Measurements from ENCODE around the gene NAPA. TPM values are rescaled to one million over a fixed set of nuclear protein-coding genes. Genes with fewer than 3 reads are reported as not detected.

Gene NAPA
- total and polyA plus RNA-seq, 2 of the 13 experiments (the other 11 are each of a cell fraction or from before 2014, with no cell fraction given), result 32.6 to 65.9 TPM

GRCh38 chr19:47492571-47493377, 22.1 kb downstream of the NAPA start:
- Histone ChIP-seq H3K9me3 (ENCODE audit: low read length) (no peaks in the 10 kb centered on the region), H3K36me3 (replicated peaks in 1 of 2; ENCODE audit: control insufficient read depth in 1 of 2, insufficient read depth in 2 of 2, low read length in 2 of 2) (peaks cover 19 to 22% of the 10 kb centered on the region in 2 experiments; a peak in 4 of 5 replicates), H3K79me2 (ENCODE audit: insufficient read depth, low read length) (no peaks in the 10 kb centered on the region), H4K20me1 (ENCODE audit: insufficient read depth, low read length) (no peaks in the 10 kb centered on the region), H3K9ac (ENCODE audit: insufficient read depth, low read depth, low read length) (no peak overlapping the region), H2AFZ (ENCODE audit: low read length) (no peak overlapping the region), H3K27me3 (ENCODE audit: control insufficient read depth in 1 of 2, insufficient read depth in 2 of 2, low read length in 2 of 2) (no peaks in the 10 kb centered on the region), H3K4me1 (ENCODE audit: insufficient read depth, low read length) (no peaks in the 10 kb centered on the region), H3K4me2 (ENCODE audit: low read depth, low read length) (no peak overlapping the region), H3K27ac (ENCODE audit: extremely low read length, insufficient read depth, low read length) (no peak overlapping the region), H3K4me3 (replicated peaks in 1 of 3; ENCODE audit: insufficient read depth in 1 of 3, low read depth in 2 of 3, low read length in 3 of 3) (no peak overlapping the region)
- DNase-seq (ENCODE audit: low spot score) (no peak), FAIRE-seq (no peak), ATAC-seq (no peak)
- ChIA-PET CTCF (ENCODE audit: low intra/inter-chr PET ratio, low total read pairs) (no interaction called here), POLR2A (no interaction called here)
- 92% methylated on average over 16 of the region's 23 CpGs for WGBS (ENCODE audit: low lambda C conversion rate)
- TF ChIP-seq FOXA3 (CRISPR knock-in tag; IDR thresholded peaks at IDR 0.05) (no peak), PLSCR1 (CRISPR knock-in tag; IDR thresholded peaks at IDR 0.05; ENCODE audit: borderline replicate concordance) (no peak), ZNF503 (CRISPR knock-in tag; IDR thresholded peaks at IDR 0.05) (no peak), DPF2 (CRISPR knock-in tag; IDR thresholded peaks at IDR 0.05; ENCODE audit: borderline replicate concordance, low read depth) (no peak), ZSCAN25 (CRISPR knock-in tag; IDR thresholded peaks at IDR 0.05) (no peak), MAFF (IDR thresholded peaks at IDR 0.05; ENCODE audit: low read depth, low read length) (no peak), HOXA5 (CRISPR knock-in tag; IDR thresholded peaks at IDR 0.05) (no peak), ZNF597 (CRISPR knock-in tag; IDR thresholded peaks at IDR 0.05) (no peak), SP140L (CRISPR knock-in tag; IDR thresholded peaks at IDR 0.05; ENCODE audit: borderline replicate concordance) (no peak), USF2 (IDR thresholded peaks at IDR 0.05; ENCODE audit: low read depth, low read length) (no peak), USF2 (CRISPR knock-in tag; IDR thresholded peaks at IDR 0.05; ENCODE audit: borderline replicate concordance) (no peak), TERF1 (CRISPR knock-in tag; IDR thresholded peaks at IDR 0.05) (no peak)
- no TSS peak for BruUV-seq (replicated peaks)
- in situ Hi-C loops (cut with HindIII; ENCODE audit: extremely low pct_ligation_motif_present, low pct_unique_long_range_greater_than_20kb), result no loop called here
- intact Hi-C loops (cut with micrococcal nuclease; ENCODE audit: unreplicated experiment), result no loop called here
